ENCODE results near the gene TAF11L5.
"Not testable (repeated sequence)": the region's sequence is repeated elsewhere in the genome, so short reads cannot be mapped to it uniquely, and the experiment has no call there.

Gene TAF11L5

GRCh38 chr5:17524935-17525334 lies at the start of gene TAF11L5:
TAF11L5 (plus strand) TSS chr5:17525235.
- not testable (repeated sequence) for DNase-seq

GRCh38 chr5:17477043-17477442 lies 48.0 kb upstream of the TAF11L5 start:
- no peak for DNase-seq

- DNase-seq = no peak
Measured at GRCh38 chr5:17477573-17478265, 47.3 kb upstream of the TAF11L5 start.

- no peak for DNase-seq
Measured at GRCh38 chr5:17481378-17481777, 43.7 kb upstream of the TAF11L5 start.

- DNase-seq = no peak
Measured at GRCh38 chr5:17482790-17483189, 42.2 kb upstream of the TAF11L5 start.

GRCh38 chr5:17486464-17487173 lies 38.4 kb upstream of the TAF11L5 start:
- DNase-seq = not testable (repeated sequence)

GRCh38 chr5:17487174-17487512 lies 37.9 kb upstream of the TAF11L5 start:
- no peak for DNase-seq

GRCh38 chr5:17491257-17491656 lies 33.8 kb upstream of the TAF11L5 start:
- not testable (repeated sequence) for DNase-seq

- DNase-seq = no peak
Measured at GRCh38 chr5:17492770-17493169, 32.3 kb upstream of the TAF11L5 start.

- DNase-seq = no peak
Measured at GRCh38 chr5:17497446-17497845, 27.6 kb upstream of the TAF11L5 start.

- not testable (repeated sequence) for DNase-seq
Measured at GRCh38 chr5:17497931-17498330, 27.1 kb upstream of the TAF11L5 start, which contains the start of gene TAF11L2. TAF11L2 (plus strand) TSS chr5:17498231.

GRCh38 chr5:17511775-17512325 lies 13.2 kb upstream of the TAF11L5 start:
- no peak for DNase-seq

- DNase-seq = not testable (repeated sequence)
Measured at GRCh38 chr5:17517526-17517925, 7.5 kb upstream of the TAF11L5 start.

GRCh38 chr5:17518067-17518466 lies 7.0 kb upstream of the TAF11L5 start, which contains the start of gene TAF11L3:
TAF11L3 (plus strand) TSS chr5:17518367.
- DNase-seq = not testable (repeated sequence)

- not testable (repeated sequence) for DNase-seq
Measured at GRCh38 chr5:17519508-17519907, 5.5 kb upstream of the TAF11L5 start.

GRCh38 chr5:17521501-17521900 lies 3.5 kb upstream of the TAF11L5 start, which contains the start of gene TAF11L4:
TAF11L4 (plus strand) TSS chr5:17521801.
- not testable (repeated sequence) for DNase-seq

GRCh38 chr5:17526504-17526903 lies 1.5 kb downstream of the TAF11L5 start:
- DNase-seq = peak in 1 of 2 donors; percentile 29

GRCh38 chr5:17528369-17528768 lies 3.3 kb downstream of the TAF11L5 start, which contains the start of gene TAF11L6:
TAF11L6 (plus strand) TSS chr5:17528669.
- DNase-seq = not testable (repeated sequence)

Data from CD4-positive, alpha-beta T cell treated with Interleukin-4 for 1 hour (primary cell).